GM18858 (cell line): Measurements from ENCODE around the gene MYOCD.

Source experiments
- ATAC-seq: cut with Tn5 transposase; IDR thresholded peaks from one replicate; pipeline ENCODE4 v1.9.1; 2021; ENCODE audit not compliant: unreplicated experiment

Gene MYOCD

DNA sequence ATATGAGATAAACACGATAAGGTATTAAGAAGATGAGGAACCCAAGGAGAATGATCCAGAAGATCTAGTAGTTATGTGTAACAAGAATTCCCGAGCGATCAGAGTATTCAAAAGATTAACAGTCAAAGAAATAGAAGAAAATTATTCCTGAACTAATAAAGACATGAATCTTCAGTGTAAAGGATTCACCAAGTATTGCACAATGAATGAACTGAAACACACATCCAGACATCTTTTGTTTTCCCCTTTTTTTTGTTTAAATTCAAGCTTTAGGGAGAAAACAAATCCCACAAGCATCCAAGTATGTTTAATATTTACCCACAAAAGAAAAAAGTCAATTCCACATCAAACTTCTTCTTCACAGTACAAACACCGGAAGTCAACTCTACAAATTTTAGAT, 23.7 kb upstream of the MYOCD start:
- ATAC-seq: no peak

DNA sequence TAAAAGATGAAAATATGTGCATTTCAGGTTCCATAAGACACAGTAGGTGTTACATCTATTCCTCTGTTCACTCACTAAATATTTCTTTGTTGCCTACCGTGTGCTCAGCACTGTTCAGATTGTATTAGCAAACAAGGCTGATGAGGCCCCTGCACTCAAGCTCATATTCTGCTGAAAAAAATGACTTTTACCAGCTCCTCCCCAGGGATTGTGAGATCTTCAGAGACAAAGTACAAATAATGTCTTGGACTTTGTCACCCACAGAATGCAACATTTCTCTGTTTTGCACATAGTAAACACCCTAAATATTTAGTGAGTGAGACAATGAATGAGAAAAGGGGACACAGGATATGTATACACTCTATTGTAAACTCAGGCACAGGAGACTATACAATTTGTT, 21.9 kb upstream of the MYOCD start:
- ATAC-seq: no peak

DNA sequence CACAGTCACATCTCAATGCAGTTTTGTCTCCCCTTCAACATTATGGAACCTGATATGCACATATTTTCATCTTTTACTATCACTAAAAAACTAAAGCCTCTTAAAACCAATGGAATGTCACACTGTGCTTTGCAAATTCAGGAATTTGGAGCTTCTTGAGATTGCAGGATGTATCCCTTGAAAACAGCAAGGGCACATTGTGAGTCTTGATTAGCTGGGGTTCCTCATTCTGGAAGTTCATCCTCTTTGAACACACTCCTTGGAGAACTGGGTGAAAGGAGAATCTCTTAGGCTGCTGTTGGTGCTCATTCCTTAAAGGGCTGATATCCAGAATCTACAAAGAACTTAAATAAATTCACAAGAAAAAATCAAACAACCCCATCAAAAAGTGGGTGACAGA, 21.1 kb upstream of the MYOCD start:
- no peak for ATAC-seq

DNA sequence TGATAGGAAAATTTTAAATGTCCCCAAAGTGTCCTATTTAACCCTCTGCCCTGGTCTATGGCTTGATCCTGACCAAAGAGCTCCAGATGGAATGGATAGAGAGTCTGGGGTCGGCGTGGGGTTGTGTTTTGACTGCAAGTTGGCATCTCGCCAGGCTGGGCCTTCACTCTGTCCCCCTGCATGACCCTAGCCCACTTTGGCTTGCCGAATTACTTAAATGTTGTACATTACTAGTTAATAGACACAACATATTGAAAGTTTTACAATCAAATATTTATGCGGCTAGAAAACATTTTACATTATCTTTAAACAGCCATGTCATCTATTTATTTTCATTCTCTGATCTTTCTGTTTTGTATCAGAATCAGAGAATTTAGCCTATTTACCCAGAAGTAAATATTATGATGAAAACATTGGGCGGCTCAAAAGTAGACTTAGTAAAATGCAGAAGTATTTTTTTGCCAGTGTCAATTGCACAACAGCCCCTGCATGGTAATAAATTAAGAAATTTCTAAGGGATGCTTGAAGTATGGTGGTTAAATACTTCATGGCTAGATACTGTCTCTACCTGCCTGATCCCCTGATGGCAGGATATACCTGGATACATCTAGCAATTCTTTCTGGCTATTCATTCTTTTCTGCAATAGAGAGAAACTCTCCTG, 18.8 kb upstream of the MYOCD start:
- no peak for ATAC-seq

DNA sequence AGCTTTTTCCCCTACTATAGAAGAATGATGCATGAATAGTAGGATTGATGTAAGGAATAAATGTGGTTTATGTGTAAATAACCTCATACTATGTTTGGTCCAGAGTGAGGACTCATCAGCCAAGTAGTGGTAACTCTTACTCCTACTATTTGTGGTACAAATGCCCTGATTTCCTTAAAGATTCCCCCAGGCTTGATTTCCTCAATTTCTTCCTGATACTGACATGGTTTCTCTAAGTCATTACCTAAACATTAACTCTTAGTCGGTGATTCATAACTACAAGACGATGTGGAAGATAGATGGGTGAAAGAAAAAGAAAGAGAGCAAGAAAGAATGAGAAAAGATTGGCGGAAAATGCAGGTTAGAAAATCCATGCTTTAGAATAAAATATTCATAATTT, 17.2 kb upstream of the MYOCD start:
- ATAC-seq: no peak

DNA sequence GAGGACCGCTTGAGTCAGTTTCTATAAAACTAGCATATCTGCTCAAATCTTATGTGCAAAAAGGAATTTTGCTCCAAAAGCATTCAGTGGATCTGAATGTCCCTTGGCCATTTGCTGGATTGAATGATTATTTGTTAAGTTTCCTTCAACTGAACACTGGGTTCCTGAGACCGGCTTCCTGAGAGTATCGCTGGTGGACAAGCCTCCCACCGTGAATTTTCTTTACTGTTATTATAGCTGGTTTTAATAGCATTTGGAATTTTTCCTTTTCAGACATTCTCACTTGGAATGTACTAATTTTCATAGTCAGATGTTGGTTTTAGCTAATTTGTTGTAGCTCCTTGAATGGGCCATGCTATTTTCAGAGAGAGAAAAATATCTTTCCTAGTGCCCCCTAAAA, 9.8 kb upstream of the MYOCD start:
- no peak for ATAC-seq

DNA sequence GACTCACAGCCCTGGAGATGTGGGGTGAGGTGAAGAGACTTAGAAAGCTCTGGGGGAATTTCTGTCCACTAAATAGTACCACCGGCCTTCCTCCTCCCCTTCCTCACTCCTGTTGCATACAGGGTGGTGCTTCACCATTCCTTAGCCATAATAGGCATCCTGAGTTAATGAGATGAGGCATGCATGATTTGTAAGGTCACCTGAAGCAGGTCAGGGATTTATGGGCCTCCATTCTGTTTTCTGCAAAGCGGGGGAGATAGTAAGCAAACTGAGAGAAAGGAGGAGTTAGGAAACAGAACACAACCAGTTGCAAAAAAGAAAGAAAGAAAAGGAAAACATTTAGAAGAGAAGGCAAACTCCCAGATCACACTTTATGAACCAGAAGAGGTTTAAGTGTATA, 9.3 kb upstream of the MYOCD start:
- ATAC-seq: no peak

DNA sequence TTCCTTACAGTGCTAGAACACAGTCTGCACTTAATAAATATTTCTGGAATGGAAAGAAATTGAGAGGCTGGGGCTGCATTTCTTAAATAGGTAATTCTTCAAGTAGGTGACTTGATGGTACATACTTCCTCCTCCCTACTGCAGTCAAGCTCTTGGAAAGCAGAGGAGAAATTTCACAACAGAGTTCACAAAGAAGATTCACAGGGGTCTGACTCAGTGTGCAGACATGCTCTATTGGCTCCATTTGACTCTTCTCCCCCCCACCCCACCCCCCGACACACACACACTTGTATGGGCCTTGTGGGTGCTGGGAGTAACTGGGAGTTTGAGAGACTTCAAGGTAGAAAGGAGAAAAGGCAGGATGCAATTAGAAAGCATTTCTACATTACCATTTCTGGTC, 6.2 kb upstream of the MYOCD start:
- no peak for ATAC-seq

DNA sequence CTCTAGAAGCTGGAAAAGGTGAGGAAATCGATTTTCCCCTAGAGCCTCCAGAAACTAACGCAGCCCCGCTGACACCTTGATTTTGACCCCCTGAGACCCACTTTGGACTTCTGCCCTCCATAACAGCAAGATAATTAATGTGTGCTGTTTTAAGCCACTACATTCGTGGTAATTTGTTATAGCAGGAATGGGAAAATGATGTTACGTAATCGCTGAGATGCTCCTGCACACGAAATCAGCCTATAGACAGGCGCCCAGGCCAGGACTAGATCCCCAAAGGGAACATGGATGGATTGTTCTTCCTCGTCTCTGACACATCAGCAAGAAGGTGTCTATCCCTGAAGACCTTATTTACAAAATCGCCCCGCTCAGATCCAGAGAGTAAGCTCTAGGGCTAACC, 1.4 kb upstream of the MYOCD start:
- ATAC-seq: no peak

DNA sequence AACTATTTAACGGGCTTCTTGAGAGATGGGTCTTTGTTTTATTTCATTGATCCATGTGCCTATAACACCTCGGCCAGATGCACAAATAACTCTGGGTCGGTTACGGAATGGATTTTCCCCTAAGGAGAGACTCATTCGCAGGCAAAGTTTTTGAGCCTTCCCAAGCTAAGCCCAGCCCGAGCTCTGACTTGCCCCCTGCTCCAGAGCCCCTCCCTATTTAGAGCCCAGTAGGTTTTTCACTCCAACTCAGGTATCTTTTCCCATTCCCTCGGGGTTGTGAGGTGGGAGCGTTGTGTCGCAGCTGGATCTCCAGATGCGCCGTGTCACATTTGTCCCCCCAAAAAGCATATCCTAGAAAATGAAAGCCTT, 812 bp upstream of the MYOCD start:
- no peak for ATAC-seq

DNA sequence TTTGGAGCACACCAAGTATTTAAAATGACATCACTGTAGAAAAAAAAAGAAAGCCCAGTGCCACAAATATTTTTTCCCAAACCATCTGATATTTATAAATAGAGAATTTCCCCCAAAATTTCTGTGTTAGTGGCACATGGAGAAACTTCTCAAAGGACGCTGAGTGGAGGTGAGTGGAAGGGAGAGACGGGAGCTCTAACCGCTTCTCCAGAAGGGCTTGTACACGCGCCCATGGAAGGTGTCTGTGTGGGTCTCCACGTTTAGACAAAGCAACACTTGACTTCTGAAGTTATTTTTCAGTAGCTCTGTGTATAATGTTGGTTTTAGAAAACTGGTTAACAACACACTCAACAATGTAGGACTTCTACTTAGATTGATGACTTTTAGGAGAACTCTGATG, 1.0 kb downstream of the MYOCD start:
- ATAC-seq: no peak

DNA sequence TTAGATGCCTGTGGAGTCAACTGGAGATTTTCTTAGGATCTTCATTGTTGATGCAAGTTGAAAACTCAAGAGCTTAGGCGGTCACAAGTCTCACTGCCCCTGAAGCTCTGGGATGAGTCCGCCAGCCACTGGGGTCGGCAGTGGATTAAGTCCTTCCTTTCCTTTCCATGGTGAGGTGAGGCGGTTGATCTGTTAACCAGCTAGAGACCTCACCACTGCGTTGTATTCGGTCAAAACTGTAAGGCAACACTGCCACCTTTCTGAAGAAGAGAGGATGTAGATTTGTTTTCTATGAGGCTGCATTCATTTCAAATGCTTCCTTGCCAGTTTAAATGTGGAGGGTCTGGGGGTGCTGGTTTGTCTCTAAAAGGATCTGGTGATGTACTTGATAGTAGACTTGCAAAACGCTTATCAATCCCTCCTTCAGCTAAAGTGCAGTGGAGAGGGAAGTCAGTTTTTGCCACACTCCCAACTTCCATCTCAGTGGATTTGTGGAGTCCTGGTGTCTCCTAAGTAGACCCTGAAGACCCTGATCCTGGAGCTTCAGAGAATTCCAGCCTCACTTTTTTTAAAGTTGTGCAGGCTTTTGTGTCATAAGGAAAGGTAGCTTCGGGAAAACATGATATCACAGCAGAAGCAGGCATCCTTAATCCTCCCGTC, 1.7 kb downstream of the MYOCD start:
- no peak for ATAC-seq

DNA sequence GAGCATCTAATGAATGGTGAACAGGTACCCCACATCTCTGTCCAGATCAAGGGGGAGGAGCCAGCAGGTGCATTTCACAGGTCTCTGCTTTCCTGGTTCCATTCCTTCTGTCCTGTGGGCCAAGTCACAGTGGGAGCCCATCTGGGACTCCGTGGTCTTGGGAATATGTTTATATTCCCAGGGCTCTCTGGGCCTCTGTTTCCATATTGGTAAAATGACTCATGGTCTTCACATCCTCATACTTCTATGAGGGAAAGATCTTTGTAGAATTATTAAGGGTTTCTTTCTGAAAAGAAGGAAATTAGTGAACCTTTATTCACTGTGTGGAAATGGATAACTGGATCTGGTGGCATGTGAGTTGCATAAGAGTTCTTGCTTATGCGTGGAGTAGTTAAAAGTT, 6.2 kb downstream of the MYOCD start:
- no peak for ATAC-seq

DNA sequence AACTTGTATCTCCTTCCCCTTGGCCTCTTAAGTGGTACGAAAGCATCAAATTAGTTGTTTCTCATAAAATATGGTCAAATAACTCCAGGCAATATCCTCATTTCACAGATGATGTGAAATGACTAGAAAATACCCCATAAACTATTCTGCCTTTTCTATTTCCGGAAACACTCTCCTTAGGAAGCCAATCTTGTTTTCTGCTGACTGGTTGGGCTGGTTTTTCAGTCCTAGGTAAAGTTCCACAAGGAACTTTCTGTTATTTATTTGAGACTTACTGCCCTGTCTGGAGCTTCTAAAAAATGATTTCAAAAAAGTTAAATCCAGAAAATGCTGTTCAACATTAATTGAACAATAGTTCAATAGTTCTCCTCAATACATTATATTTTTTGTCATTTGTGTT, 7.3 kb downstream of the MYOCD start:
- ATAC-seq: no peak

DNA sequence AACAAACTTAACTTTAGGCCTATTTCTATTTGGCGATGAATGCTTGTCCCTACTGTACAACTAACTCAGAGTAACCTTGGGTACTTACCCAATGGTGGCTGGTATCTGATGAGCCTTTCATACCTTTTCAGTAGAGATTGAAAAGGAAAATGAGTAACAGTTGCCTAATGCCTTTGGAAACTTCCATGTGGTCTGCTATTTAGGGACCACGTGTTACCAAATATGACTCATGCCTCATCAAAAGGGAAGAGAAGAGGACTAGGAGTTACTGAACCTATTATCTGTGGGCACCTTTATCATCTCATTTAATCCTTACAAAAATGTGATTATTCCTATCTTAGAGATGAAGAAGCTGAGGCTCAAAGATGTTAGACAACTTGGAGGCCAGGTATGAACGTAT, 8.1 kb downstream of the MYOCD start:
- no peak for ATAC-seq

DNA sequence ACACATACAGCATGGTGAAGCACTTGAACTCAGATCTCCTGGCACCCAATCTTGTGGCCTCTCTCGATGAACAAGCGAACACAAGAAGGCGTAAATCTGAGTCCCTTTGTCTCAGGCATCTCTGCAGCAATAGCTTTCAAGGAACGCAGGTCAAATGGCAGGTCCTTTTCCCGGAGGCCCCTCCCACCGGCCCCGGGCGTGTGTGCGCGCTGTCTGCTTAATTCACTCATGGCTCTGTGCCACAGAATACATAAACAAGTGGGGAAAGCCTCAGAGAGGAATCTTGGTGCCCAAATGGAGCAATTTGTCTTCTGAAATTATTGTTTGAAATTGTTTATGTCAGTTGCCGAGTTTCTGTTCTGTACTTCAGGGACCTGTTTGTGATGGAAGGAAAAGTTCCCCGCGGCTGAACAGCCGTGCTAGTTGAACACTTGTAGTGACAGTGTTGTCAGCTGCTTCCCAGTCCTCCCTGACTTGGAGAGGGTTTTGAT, 14.8 kb downstream of the MYOCD start:
- ATAC-seq: no peak

DNA sequence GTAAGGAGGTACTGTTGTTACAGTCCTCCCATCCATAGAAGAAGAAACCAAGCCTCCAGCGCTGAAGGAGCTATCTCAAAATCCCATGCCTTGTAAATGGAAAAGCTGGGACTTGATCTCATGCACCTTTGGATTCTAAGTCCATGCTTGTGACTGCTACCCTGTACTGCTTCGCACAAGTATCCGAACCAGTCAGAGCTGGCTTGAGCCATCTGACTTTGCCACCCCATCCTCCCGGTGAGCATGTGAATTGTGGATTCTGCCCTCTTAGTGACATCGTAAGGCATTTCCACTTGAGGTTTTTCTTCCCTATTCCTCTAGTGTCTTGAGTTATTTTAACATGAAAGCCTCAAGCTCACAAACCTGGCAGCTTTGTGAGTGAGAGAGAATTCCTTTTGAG, 15.3 kb downstream of the MYOCD start:
- no peak for ATAC-seq

DNA sequence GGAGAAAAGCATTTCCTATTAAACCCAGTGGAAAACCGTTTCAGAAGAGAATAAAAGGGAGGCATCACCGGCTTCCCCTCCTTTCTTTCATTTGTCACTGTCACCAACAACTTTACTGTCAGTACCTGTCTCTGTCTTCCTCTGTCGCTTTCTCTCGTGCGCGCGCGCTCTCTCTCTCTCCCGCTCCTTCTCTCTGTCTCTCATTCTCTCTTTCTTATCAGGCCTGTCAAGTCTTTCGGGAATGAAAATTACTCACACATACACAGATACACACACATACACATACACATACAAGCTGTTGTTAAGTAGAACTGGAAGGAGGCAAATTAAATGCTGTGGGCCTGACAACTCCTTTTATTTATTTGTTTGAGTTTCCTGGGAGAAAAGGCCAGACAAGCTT, 17.6 kb downstream of the MYOCD start:
- ATAC-seq: no peak

DNA sequence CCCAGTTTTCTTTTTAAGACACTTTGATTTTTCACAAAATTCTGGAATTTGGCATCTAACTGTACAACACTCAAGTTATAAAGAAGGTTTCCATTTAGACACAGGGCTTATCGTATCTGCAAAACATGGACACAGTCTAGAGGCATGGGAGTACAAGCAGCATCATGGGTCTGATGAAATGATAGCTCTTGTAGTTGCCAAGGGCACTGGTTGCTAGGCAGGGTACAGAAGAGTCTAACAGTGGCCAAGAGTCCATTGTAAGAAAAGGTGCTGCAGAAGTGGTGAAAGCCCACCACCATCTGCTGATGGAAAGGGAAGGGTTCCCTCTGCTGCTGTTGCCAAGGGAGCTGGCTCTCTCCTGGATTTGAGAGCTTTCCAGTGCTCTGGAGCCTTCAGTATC, 20.8 kb downstream of the MYOCD start:
- ATAC-seq: no peak

DNA sequence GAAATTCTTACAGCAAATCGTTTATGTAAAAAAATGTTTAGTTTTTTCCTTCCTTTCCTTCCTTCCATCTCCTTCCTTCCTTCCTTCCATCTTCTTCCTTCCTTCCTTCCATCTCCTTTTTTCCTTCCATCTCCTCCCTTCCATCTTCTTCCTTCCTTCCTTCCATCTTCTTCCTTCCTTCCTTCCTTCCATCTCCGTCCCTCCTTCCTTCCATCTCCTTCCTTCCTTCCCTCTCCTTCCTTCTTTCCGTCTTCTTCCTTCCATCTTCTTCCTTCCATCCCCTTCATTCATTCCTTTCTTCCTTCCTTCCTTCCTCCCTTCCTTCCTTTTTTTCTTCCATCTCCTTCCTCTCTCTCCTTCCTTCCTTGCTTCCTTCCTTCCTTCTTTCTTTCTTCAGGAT, 22.7 kb downstream of the MYOCD start:
- ATAC-seq: no peak

DNA sequence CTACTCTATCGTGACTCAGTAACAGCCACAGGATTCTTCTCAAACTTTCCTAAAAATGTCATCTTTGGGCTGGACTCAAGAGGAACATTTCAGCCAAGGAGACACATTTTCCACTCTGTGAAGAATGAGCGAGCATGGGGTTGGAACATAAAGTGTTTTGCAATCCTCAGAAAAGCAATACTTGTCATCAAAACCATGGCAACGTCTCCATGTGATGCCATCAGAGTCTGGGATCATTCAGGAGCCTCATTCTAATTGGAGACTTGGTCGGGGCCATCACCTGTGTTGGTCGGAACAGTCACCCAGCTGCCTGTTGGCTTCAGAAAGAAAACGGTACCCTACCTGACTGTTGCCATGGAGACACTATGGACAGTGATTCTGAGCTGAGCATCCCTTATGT, 25.5 kb downstream of the MYOCD start:
- no peak for ATAC-seq

DNA sequence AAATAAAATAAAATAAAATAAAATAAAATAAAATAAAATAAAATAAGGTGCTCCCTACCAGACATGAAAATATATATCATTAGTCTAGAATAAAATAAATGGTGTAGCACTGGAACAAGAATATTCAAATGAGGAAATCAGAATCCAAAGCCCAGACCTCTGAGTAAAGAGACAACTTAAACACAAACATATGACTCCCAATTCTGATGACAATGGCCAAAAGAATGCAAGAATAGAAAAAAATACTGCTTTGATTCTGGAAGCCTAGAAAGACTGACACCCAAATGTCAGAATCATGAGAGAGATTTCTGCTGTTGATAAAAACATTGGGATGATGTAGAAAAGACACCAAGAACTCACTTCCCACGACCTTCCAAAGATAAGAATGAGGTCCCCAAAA, 27.9 kb downstream of the MYOCD start:
- no peak for ATAC-seq

DNA sequence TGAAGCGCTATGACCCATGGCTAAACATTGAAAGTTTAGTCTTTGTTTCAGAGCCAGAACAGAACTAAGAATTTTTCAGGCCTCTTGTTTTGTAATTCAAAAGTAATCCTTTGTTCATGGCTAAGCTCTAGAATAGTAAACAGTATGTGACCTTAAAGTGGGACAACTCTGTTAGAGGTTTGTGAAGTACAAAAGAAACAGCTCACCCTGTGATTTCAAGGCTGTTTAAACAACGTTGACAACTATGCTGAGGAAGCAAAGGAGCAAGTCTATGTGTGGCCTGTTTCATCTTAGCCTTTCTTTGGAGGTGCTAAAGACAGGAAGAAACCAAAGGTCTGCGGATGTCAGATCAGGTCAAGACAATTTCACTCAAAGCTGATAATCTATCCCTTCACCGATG, 40.4 kb downstream of the MYOCD start:
- ATAC-seq: no peak
